Endothelial cell of umbilical vein (primary cell): Measurements from ENCODE around the gene FMNL3. TPM values are rescaled to one million over a fixed set of nuclear protein-coding genes. Genes with fewer than 3 reads are reported as not detected.

Experiments used
- BruUV-seq: library from RNA; stranded (reverse); fragments of 400-500 nt; replicated peaks from 2 replicates; lab custom pipeline; 2021; lab: Mats Ljungman, UMichigan
- CTCF ChIA-PET: fragments of 300-600, 350-600 bp; sonication (Branson Sonifier 250); formaldehyde crosslinking; loops from one replicate; lab custom pipeline; 2021; ENCODE audit warnings: antibody characterized with exemption, inconsistent platforms; lab: Charles Lee
- POLR2A ChIA-PET: fragments of 300-600, 350-600 bp; sonication (Branson Sonifier 250); formaldehyde crosslinking; loops from one replicate; lab custom pipeline; 2021; ENCODE audit warnings: antibody characterized with exemption, inconsistent platforms; lab: Charles Lee
- DNase-seq: peaks from one replicate; pipeline ENCODE4 v3.0.0-alpha.2; 2011; ENCODE audit warnings: low read depth, low spot score
- FAIRE-seq: peaks from 2 replicates; lab custom pipeline; 2011; peaks lifted over from hg19 to GRCh38; lab: Jason Lieb, UNC
- H2AFZ ChIP-seq: 2 replicates; pipeline ENCODE4 v1.6.0; 2012; ENCODE audit warnings: low read depth, low read length, control low read depth, inconsistent platforms
- H3K27ac ChIP-seq: 2 replicates; pipeline ENCODE4 v1.5.1; 2011; ENCODE audit warnings: low read depth, mild to moderate bottlenecking, control low read depth, low read length, moderate library complexity; ENCODE audit not compliant: insufficient read depth
- H3K27me3 ChIP-seq, 2 experiments: 2 replicates each; pipeline versions ENCODE4 v1.6.0 to v1.6.1; 2011; ENCODE audit warnings: low read length in 2 of 2, mixed read lengths in 1 of 2; ENCODE audit not compliant: control insufficient read depth in 2 of 2, insufficient read depth in 2 of 2
- H3K36me3 ChIP-seq, 2 experiments: 2 replicates in 1 of 2; 3 replicates in 1 of 2; pipeline ENCODE4 v1.5.1; 2011; ENCODE audit warnings: low read length in 2 of 2, mild to moderate bottlenecking in 1 of 2, moderate library complexity in 1 of 2; ENCODE audit not compliant: control insufficient read depth in 2 of 2, insufficient read depth in 2 of 2; ENCODE audit errors: extremely low read depth in 1 of 2
- H3K4me1 ChIP-seq: 3 replicates; pipeline ENCODE4 v1.5.1; 2011; ENCODE audit warnings: mild to moderate bottlenecking, low read length; ENCODE audit not compliant: control insufficient read depth, insufficient read depth; ENCODE audit errors: extremely low read depth
- H3K4me2 ChIP-seq: 2 replicates; pipeline ENCODE4 v1.6.1; 2011; ENCODE audit warnings: low read length, control low read depth, mixed read lengths; ENCODE audit not compliant: insufficient read depth
- H3K4me3 ChIP-seq, 3 experiments: fragments of 200-600 bp in 1 of 3; sonication (generic), shearing (Covaris generic) in 1 of 3; replicated peaks in 1 of 3; 2 replicates each; pipeline ENCODE4 v1.5.1; 2011 to 2016; ENCODE audit warnings: control low read depth in 3 of 3, low read length in 3 of 3, mild to moderate bottlenecking in 2 of 3, inconsistent platforms in 1 of 3, low read depth in 1 of 3, moderate library complexity in 1 of 3; ENCODE audit not compliant: insufficient read depth in 1 of 3
- H3K79me2 ChIP-seq: 2 replicates; pipeline ENCODE4 v1.6.0; 2012; ENCODE audit warnings: low read length, inconsistent platforms; ENCODE audit not compliant: control insufficient read depth, insufficient read depth
- H3K9ac ChIP-seq: replicated peaks from 2 replicates; pipeline ENCODE3; 2011; ENCODE audit warnings: low read length, control low read depth; ENCODE audit not compliant: insufficient read depth; ENCODE audit errors: extremely low read depth
- H3K9me1 ChIP-seq: replicated peaks from 3 replicates; pipeline ENCODE4 v1.6.0; 2011; ENCODE audit warnings: mild to moderate bottlenecking, low read length; ENCODE audit not compliant: control insufficient read depth, insufficient read depth; ENCODE audit errors: extremely low read depth
- H3K9me3 ChIP-seq: replicated peaks from 2 replicates; pipeline ENCODE4 v1.5.1; 2012; ENCODE audit warnings: low read length, inconsistent platforms; ENCODE audit not compliant: control insufficient read depth, insufficient read depth
- H4K20me1 ChIP-seq: replicated peaks from 2 replicates; pipeline ENCODE3; 2011; ENCODE audit warnings: mild to moderate bottlenecking, low read length; ENCODE audit not compliant: control insufficient read depth, insufficient read depth; ENCODE audit errors: extremely low read depth
- CTCF ChIP-seq, 2 donors: IDR thresholded peaks; 1 replicate in 1 of 2; 2 replicates in 1 of 2; pipeline ENCODE4 v1.5.1; 2011; ENCODE audit warnings: low read length in 2 of 2, mild to moderate bottlenecking in 2 of 2, moderate library complexity in 2 of 2, control low read depth in 1 of 2, inconsistent platforms in 1 of 2, low read depth in 1 of 2; ENCODE audit not compliant: insufficient read depth in 1 of 2; ENCODE audit errors: extremely low read depth in 1 of 2
- EZH2 ChIP-seq: IDR thresholded peaks from 2 replicates; pipeline ENCODE4 v1.6.1; 2012; ENCODE audit warnings: borderline replicate concordance, low read depth, mild to moderate bottlenecking, moderate library complexity, low read length, inconsistent platforms; ENCODE audit not compliant: severe bottlenecking
- FOS ChIP-seq: IDR thresholded peaks from 2 replicates; pipeline ENCODE4 v1.6.1; 2011; ENCODE audit warnings: mild to moderate bottlenecking, low read length, moderate library complexity, borderline replicate concordance; ENCODE audit not compliant: insufficient read depth
- GATA2 ChIP-seq: IDR thresholded peaks from 2 replicates; pipeline ENCODE4 v1.7.0; 2011; ENCODE audit warnings: low read depth, mild to moderate bottlenecking, moderate library complexity, mixed read lengths, low read length; ENCODE audit not compliant: insufficient read length, insufficient read depth
- MAX ChIP-seq: IDR thresholded peaks from 2 replicates; pipeline ENCODE4 v1.6.1; 2011; ENCODE audit not compliant: insufficient read depth, insufficient read length
- MYC ChIP-seq: IDR thresholded peaks from one replicate; pipeline ENCODE4 v1.6.1; 2011; ENCODE audit warnings: mild to moderate bottlenecking, low read depth, low read length
- POLR2AphosphoS5 ChIP-seq: IDR thresholded peaks from 2 replicates; pipeline ENCODE4 v1.6.1; 2012; ENCODE audit warnings: low read depth, mild to moderate bottlenecking, control low read depth, low read length, moderate library complexity; ENCODE audit not compliant: insufficient read depth
- dilution Hi-C: fragments of 300-500 bp; cut with MboI; formaldehyde crosslinking; loops from one replicate; pipeline ENCODE4 v1.15.0; 2019; ENCODE audit warnings: low sequenced_read_pairs; ENCODE audit not compliant: extremely low pct_ligation_motif_present
- intact Hi-C: fragments of 100-400 bp; cut with micrococcal nuclease; formaldehyde crosslinking; loops from one replicate; pipeline ENCODE4 v1.10.0; 2022
- polyA plus RNA-seq, 4 experiments: library from polyadenylated mRNA; depleted of rRNA in 3 of 4; stranded (reverse) in 3 of 4; unstranded in 1 of 4; fragments of >200 nt; gene quantifications; 2 replicates each; pipeline versions ENCODE4 v1.2.1 to v1.2.3, GENCODE V29; 2011 to 2012; ENCODE audit warnings: missing spikeins in 1 of 4
- total RNA-seq: library from RNA; stranded (reverse); gene quantifications from 2 replicates; pipeline ENCODE4 v1.2.3, GENCODE V29; 2021

Gene FMNL3
- total and polyA plus RNA-seq, 2 donors (not counting 3 experiments of a cell fraction or from before 2014, with no cell fraction given), result 35.1 to 93.3 TPM

- TF ChIP-seq FOS (no peak), EZH2 (no peak), MAX (no peak), CTCF (IDR thresholded peaks at IDR 0.05; ENCODE audit: extremely low read depth in 1 of 2, insufficient read depth in 1 of 2, low read depth in 1 of 2, low read length in 2 of 2) (no peak)
- FAIRE-seq (no peak), DNase-seq (no peak)
- H3K9me1 ChIP-seq, result no peaks in the 10 kb centered on the region
- peaks cover 30% of the 10 kb centered on the region for H3K4me1 ChIP-seq
- H4K20me1 ChIP-seq, result no peaks in the 10 kb centered on the region
- H3K79me2 ChIP-seq, result no peaks in the 10 kb centered on the region
- no peak overlapping the region for H3K4me3 ChIP-seq
- H3K9me3 ChIP-seq, result no peaks in the 10 kb centered on the region
- peaks cover 36 to 69% of the 10 kb centered on the region in 2 experiments for H3K36me3 ChIP-seq
- intact Hi-C loops (no loop called here), dilution Hi-C loops (no loop called here)
- H3K27ac ChIP-seq, result no peak overlapping the region
- H3K9ac ChIP-seq, result no peak overlapping the region
- no peak overlapping the region for H3K4me2 ChIP-seq
- POLR2A ChIA-PET, result no interaction called here
- H2AFZ ChIP-seq, result no peak overlapping the region
- CTCF ChIA-PET, result interaction anchor here (2.1 kb wide), 1 partner anchor 15 kb away, joined by 9 read pairs; no protein-coding TSS in a partner anchor
- H3K27me3 ChIP-seq, result no peaks in the 10 kb centered on the region
- no TSS peak for BruUV-seq
Measured at GRCh38 chr12:49652921-49653520, 54.2 kb downstream of the FMNL3 start.

GRCh38 chr12:49651855-49652254 is 55.4 kb downstream of the FMNL3 start:
- H3K36me3 ChIP-seq, result peaks cover 35 to 58% of the 10 kb centered on the region in 2 experiments
- CTCF ChIA-PET, result no interaction called here
- DNase-seq (no peak), FAIRE-seq (no peak)
- H3K9me3 ChIP-seq, result no peaks in the 10 kb centered on the region
- peaks cover 42% of the 10 kb centered on the region for H3K4me1 ChIP-seq
- no peak for TF ChIP-seq POLR2AphosphoS5
- TF ChIP-seq MYC, result no peak
- no peak for TF ChIP-seq GATA2
- dilution Hi-C loops, result no loop called here
- intact Hi-C loops, result no loop called here
- H3K27ac ChIP-seq, result no peak overlapping the region
- H3K79me2 ChIP-seq, result no peaks in the 10 kb centered on the region
- no peaks in the 10 kb centered on the region for H3K27me3 ChIP-seq
- no peaks in the 10 kb centered on the region for H4K20me1 ChIP-seq
- no peaks in the 10 kb centered on the region for H3K9me1 ChIP-seq
- no TSS peak for BruUV-seq
- H3K9ac ChIP-seq, result no peak overlapping the region
- H3K4me2 ChIP-seq, result no peak overlapping the region
- no peak overlapping the region for H3K4me3 ChIP-seq
- H2AFZ ChIP-seq, result no peak overlapping the region
- POLR2A ChIA-PET, result interaction anchor here (1.2 kb wide), 1 partner anchor 11 kb away, joined by 3 read pairs; no protein-coding TSS in a partner anchor
